GM18505 (cell line): ENCODE data around the gene TMEM52B.

Experiments
- ATAC-seq: cut with Tn5 transposase; IDR thresholded peaks from one replicate; pipeline ENCODE4 v1.9.1; 2021; ENCODE audit not compliant: unreplicated experiment
- POLR2A ChIP-seq: IDR thresholded peaks from 4 replicates; pipeline ENCODE4 v1.6.1; 2011; ENCODE audit warnings: borderline replicate concordance; ENCODE audit not compliant: insufficient read depth, insufficient read length; ENCODE audit errors: extremely low read depth

TMEM52B gene

GRCh38 chr12:10227648-10228047 lies 48.8 kb downstream of the TMEM52B start:
- no peak for ATAC-seq
- TF ChIP-seq POLR2A, result no peak

GRCh38 chr12:10234562-10234961 lies 55.7 kb downstream of the TMEM52B start:
- no peak for TF ChIP-seq POLR2A
- ATAC-seq, result no peak

GRCh38 chr12:10235761-10236631 lies 57.2 kb downstream of the TMEM52B start:
- ATAC-seq, result no peak
- no peak for TF ChIP-seq POLR2A

GRCh38 chr12:10236720-10237119 lies 57.9 kb downstream of the TMEM52B start:
- no peak for TF ChIP-seq POLR2A
- ATAC-seq, result no peak

GRCh38 chr12:10238526-10238925 lies 59.7 kb downstream of the TMEM52B start:
- ATAC-seq, result no peak
- TF ChIP-seq POLR2A, result no peak

GRCh38 chr12:10241290-10241689 lies 62.5 kb downstream of the TMEM52B start:
- ATAC-seq, result no peak
- TF ChIP-seq POLR2A, result no peak
